GM10847 (cell line): Measurements from ENCODE around the gene CBX6.

ENCODE experiments used
- POLR2A ChIP-seq: IDR thresholded peaks from 2 replicates; pipeline ENCODE4 v1.6.1; 2011; ENCODE audit not compliant: insufficient read length; ENCODE audit errors: extremely low read depth

Gene CBX6

GRCh38 chr22:38866399-38867123, 5.5 kb downstream of the CBX6 start:
- no peak for TF ChIP-seq POLR2A

DNA sequence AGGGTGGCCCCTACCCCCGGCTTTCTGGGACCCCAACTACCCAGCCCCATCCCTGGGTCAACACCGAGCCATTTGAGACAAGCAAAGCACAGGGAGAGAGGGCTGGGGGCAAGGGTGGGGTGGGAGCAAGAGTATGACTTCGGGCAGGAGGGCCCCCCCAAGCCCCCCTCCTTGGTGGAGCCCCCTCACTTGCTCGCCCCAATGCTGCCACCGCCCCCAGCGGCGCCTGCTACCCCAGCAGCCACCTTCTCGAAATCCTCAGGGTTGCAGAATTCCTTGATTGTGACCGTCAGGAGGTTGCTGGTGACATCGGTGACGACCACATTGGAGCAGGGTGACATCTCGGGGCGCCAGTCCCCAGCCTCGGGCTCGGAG, 6.0 kb downstream of the CBX6 start:
- TF ChIP-seq POLR2A = no peak

- TF ChIP-seq POLR2A = no peak
These were observed 6.6 kb downstream of the CBX6 start for GRCh38 chr22:38865201-38866023.

- TF ChIP-seq POLR2A = no peak
These were observed 7.4 kb downstream of the CBX6 start for GRCh38 chr22:38864361-38865191.

GRCh38 chr22:38863531-38864131, 8.4 kb downstream of the CBX6 start:
- TF ChIP-seq POLR2A = no peak

DNA sequence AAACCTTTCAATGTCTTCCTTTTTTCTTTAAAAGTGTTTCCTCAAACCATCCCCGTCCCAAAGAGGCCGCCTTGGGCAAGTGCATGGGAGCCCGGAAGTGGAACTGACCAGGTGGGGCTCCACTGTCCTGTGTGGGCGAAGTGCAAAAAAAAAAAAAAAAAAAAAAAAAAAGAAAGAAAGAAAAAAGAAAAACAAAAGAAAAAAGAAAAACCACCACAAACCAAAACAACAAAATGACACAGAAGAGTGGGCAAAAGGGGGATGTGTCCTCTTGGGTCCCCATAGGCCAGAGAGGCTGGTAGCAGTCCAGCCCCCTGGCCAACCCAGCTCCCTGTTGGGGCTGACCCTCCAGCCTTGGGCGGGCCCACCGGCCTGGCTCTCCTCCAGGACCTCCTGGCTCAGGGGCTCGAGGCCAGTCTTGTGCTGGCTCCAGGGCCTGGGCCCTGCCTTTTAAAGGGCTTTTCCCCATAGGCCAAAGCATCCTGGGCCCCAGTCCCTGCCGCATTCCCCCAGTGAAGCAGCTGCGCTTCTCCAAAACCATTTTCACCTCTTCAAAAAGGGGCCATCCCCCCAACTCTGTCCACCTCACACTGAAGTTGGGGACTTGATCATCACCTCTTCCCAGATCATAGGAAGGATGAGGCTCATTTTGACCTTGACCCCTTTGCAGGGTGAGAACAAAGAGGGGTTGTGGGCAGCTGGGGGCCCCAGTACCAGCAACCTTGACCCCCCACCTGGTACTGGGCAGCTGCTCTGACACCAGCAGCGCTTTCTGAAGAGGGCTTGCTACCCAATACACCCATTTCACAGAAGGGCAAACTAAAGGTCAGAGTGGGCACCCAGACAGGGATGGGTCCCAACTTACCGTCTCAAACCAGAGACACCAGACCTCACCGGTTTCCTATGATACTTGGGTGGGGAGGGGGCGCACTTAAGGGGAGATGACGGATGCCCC, 9.4 kb downstream of the CBX6 start:
- TF ChIP-seq POLR2A = no peak

GRCh38 chr22:38861927-38862326, 10.1 kb downstream of the CBX6 start:
- TF ChIP-seq POLR2A = no peak

- TF ChIP-seq POLR2A = no peak
These were observed 10.7 kb downstream of the CBX6 start for GRCh38 chr22:38861170-38861876.

DNA sequence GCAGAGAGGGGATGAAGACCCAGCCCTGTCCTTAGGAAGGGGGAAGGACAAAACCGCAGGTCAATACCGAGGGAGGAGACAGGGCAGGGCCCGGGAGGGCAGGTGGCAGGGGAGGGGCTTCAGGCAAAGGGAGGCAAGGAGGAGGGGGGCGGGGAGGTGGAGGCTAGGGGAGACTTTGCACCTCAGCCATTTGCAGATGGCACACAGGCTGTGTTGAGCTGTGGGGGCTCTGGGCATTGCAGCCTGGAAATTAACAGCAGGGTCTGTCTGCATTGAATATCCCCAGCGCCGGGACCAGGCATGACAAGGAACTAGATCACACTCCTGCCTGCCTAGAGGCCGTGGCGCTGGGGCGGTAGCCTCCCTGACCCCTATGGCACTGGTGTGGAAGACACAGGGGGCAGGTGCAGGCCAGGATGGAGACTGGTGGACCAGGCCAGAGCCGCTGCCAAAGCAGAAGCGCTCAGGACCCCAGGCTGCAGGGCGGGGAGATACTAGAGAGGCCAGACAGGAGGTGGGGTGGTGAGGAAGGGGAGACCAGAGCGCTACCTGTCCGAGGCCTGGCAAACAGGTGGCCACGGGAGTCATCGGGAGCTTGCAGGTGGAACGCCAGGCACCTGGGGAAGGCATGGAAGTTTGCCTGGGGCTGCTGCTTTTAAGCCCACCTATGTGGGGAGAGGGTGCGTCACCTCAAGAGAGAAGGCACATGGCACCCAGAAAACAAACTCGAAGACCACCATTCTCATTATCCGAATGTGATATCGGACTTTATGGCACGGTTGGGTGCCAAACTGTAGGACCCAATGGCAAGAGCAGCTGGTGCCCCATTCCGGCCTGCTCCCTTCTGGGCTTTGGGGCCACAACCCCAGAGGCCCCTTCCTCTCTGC, 11.5 kb downstream of the CBX6 start:
- no peak for TF ChIP-seq POLR2A

- no peak for TF ChIP-seq POLR2A
These were observed 12.3 kb downstream of the CBX6 start for GRCh38 chr22:38859581-38860282.

GRCh38 chr22:38858492-38858891, 13.5 kb downstream of the CBX6 start:
- TF ChIP-seq POLR2A = no peak

GRCh38 chr22:38853196-38853651, 18.8 kb downstream of the CBX6 start:
- TF ChIP-seq POLR2A = no peak
